ENCODE measurements around the gene SAMD13.
"Not testable (repeated sequence)": the region's sequence is repeated elsewhere in the genome, so short reads cannot be mapped to it uniquely, and the experiment has no call there.

SAMD13 gene

GRCh38 chr1:84286071-84286470 lies 15.4 kb upstream of the SAMD13 start:
- Histone ChIP-seq H3K36me3 (ENCODE audit: control insufficient read depth, insufficient read depth, low read length) (no peaks in the 10 kb centered on the region), H3K27me3 (replicated peaks; ENCODE audit: control insufficient read depth, insufficient read depth, low read length) (no peaks in the 10 kb centered on the region), H3K4me3 (replicated peaks; ENCODE audit: low read depth, low read length) (no peak overlapping the region)
- TF ChIP-seq CTCF (IDR thresholded peaks at IDR 0.05; ENCODE audit: insufficient read depth, low read length, poor library complexity, severe bottlenecking) = no peak
- no peak for DNase-seq (ENCODE audit: extremely low read depth, insufficient read length)

DNA sequence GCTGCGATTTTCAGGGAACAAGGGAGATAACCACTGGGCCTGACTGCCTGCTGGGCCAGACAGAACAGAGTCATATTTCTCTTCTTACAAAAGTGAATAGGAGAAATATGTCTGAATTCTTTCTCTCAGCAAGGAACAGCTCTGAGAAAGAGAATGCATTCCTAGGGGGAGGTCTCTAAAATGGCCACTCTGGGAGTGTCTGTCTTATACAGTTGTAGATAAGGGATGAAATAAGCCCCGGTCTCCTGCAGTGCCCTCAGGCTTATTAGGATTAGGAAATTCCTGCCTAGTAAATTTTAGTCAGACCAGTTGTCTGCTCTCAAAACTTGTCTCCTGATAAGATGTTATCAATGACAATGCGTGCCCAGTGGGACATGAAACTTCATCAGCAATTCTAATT lies 14.1 kb upstream of the SAMD13 start:
- not testable (repeated sequence) for DNase-seq (ENCODE audit: extremely low read depth, insufficient read length); H3K36me3 ChIP-seq (ENCODE audit: control insufficient read depth, insufficient read depth, low read length); H3K27me3 ChIP-seq (replicated peaks; ENCODE audit: control insufficient read depth, insufficient read depth, low read length); H3K4me3 ChIP-seq (replicated peaks; ENCODE audit: low read depth, low read length)

GRCh38 chr1:84289169-84289785 lies 12.2 kb upstream of the SAMD13 start:
- Histone ChIP-seq H3K27me3 (replicated peaks; ENCODE audit: control insufficient read depth, insufficient read depth, low read length) (no peaks in the 10 kb centered on the region; the same call in 1 of the 2 replicates), H3K36me3 (ENCODE audit: control insufficient read depth, insufficient read depth, low read length) (no peaks in the 10 kb centered on the region), H3K4me3 (replicated peaks; ENCODE audit: low read depth, low read length) (no peak overlapping the region)
- DNase-seq (ENCODE audit: extremely low read depth, insufficient read length) = no peak
- TF ChIP-seq CTCF (IDR thresholded peaks at IDR 0.05; ENCODE audit: insufficient read depth, low read length, poor library complexity, severe bottlenecking) = no peak

DNA sequence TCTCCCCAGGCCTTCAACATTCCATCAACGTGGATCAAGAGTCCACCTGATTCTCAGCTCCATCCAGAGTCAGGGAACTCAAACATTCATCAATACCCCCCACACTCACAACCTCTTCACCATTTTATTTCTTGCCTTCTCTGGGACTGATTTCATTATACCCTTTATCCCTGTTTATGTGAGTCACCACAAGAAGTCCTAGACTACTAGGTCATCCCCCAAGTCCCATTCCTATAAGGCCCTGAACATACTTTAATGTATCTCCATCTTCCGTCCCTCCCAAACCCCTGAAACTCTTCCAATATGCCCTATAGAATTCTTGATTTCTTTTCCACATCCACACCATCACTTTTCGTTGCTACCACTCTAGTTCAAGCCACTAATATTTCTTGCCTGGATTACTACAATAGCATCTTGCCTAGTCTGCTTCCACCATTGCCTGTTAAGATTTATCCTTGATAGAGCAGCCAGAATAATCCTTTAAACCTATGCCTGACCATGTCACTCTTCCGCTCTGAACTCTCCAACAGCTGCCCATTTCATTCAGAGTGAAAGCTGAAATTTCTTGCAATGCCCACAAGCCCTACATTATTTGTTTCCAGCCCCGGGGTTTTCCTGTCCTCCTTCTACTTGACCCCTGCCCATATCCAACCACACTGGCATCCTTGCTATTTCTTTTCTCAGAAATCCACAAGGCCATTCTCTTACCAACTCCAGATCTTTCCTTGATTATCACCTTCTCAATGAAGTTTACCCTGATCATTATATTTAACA lies 9.4 kb upstream of the SAMD13 start:
- no peaks in the 10 kb centered on the region for H3K36me3 ChIP-seq (ENCODE audit: control insufficient read depth, insufficient read depth, low read length)
- no peaks in the 10 kb centered on the region; the same call in 1 of the 2 replicates for H3K27me3 ChIP-seq (replicated peaks; ENCODE audit: control insufficient read depth, insufficient read depth, low read length)
- TF ChIP-seq CTCF (IDR thresholded peaks at IDR 0.05; ENCODE audit: insufficient read depth, low read length, poor library complexity, severe bottlenecking) = no peak
- H3K4me3 ChIP-seq (replicated peaks; ENCODE audit: low read depth, low read length) = no peak overlapping the region
- DNase-seq (ENCODE audit: extremely low read depth, insufficient read length) = no peak

- H3K36me3 ChIP-seq (ENCODE audit: control insufficient read depth, insufficient read depth, low read length) = no peaks in the 10 kb centered on the region
- no peak for DNase-seq (ENCODE audit: extremely low read depth, insufficient read length)
- no peaks in the 10 kb centered on the region; the same call in 1 of the 2 replicates for H3K27me3 ChIP-seq (replicated peaks; ENCODE audit: control insufficient read depth, insufficient read depth, low read length)
- TF ChIP-seq CTCF (IDR thresholded peaks at IDR 0.05; ENCODE audit: insufficient read depth, low read length, poor library complexity, severe bottlenecking) = no peak
- no peak overlapping the region for H3K4me3 ChIP-seq (replicated peaks; ENCODE audit: low read depth, low read length)
Observed at GRCh38 chr1:84293766-84294165, 7.7 kb upstream of the SAMD13 start.

DNA sequence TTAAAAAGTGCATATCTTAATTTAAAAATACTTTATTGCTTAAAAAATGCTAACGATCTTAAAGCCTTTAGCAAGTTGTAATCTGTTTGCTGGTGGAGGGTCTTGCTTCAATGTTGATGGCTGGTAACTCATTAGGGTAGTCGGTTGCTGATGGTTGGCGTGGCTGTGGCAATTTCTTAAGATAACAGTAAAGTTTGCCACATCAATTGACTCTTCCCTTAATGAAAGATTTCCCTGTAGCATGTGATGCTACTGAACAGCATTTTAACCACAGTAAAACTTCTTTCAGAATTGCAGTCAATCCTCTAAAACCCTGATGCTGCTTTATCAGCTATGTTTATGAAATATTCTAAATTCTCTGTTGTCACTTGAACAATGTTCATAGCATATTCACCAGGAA lies 6.8 kb upstream of the SAMD13 start:
- Histone ChIP-seq H3K27me3 (replicated peaks; ENCODE audit: control insufficient read depth, insufficient read depth, low read length) (no peaks in the 10 kb centered on the region; the same call in 1 of the 2 replicates), H3K4me3 (replicated peaks; ENCODE audit: low read depth, low read length) (no peak overlapping the region), H3K36me3 (ENCODE audit: control insufficient read depth, insufficient read depth, low read length) (no peaks in the 10 kb centered on the region)
- no peak for DNase-seq (ENCODE audit: extremely low read depth, insufficient read length)
- TF ChIP-seq CTCF (IDR thresholded peaks at IDR 0.05; ENCODE audit: insufficient read depth, low read length, poor library complexity, severe bottlenecking) = no peak

Measured in GM06990 (cell line).